HAP-1 (cell line): ENCODE data around the gene BAX.
"Not testable (repeated sequence)": the region's sequence is repeated elsewhere in the genome, so short reads cannot be mapped to it uniquely, and the experiment has no call there.

Experiments used
- DNase-seq, 2 experiments: peaks; one replicate each; pipeline ENCODE4 v3.0.0-alpha.2; 2016 to 2020; ENCODE audit warnings: low spot score in 2 of 2
- H3K27me3 ChIP-seq: fragments of 250-450 bp; sonication (Bioruptor Pico); 2 replicates; pipeline ENCODE4 v1.5.1; 2020; ENCODE audit warnings: low read depth, mild to moderate bottlenecking, moderate library complexity
- H3K36me3 ChIP-seq: fragments of 250-450 bp; sonication (Bioruptor Pico); replicated peaks from 2 replicates; pipeline ENCODE4 v1.5.1; 2020; ENCODE audit warnings: mild to moderate bottlenecking
- H3K4me1 ChIP-seq: fragments of 250-450 bp; sonication (Bioruptor Pico); 2 replicates; pipeline ENCODE4 v1.5.1; 2020; ENCODE audit warnings: mild to moderate bottlenecking
- H3K4me3 ChIP-seq: fragments of 250-450 bp; sonication (Bioruptor Pico); 2 replicates; pipeline ENCODE4 v1.5.1; 2020; ENCODE audit warnings: mild to moderate bottlenecking, moderate library complexity
- H3K9me3 ChIP-seq: fragments of 250-450 bp; sonication (Bioruptor Pico); 2 replicates; pipeline ENCODE4 v1.5.1; 2020; ENCODE audit warnings: mild to moderate bottlenecking, moderate library complexity
- in situ Hi-C: fragments of 300-500 bp; cut with MboI; formaldehyde crosslinking; loops from 3 replicates; pipeline ENCODE4 v1.14.3; 2020; ENCODE audit warnings: low sequenced_read_pairs, inconsistent platforms, mixed read lengths

The BAX gene

GRCh38 chr19:48921721-48922500, 32.8 kb upstream of the BAX start:
- Histone ChIP-seq H3K9me3 (no peaks in the 10 kb centered on the region), H3K27me3 (no peaks in the 10 kb centered on the region), H3K36me3 (peaks cover 26% of the 10 kb centered on the region), H3K4me3 (no peak overlapping the region), H3K4me1 (no peaks in the 10 kb centered on the region)
- in situ Hi-C loops = no loop called here
- DNase-seq = no peak

DNA sequence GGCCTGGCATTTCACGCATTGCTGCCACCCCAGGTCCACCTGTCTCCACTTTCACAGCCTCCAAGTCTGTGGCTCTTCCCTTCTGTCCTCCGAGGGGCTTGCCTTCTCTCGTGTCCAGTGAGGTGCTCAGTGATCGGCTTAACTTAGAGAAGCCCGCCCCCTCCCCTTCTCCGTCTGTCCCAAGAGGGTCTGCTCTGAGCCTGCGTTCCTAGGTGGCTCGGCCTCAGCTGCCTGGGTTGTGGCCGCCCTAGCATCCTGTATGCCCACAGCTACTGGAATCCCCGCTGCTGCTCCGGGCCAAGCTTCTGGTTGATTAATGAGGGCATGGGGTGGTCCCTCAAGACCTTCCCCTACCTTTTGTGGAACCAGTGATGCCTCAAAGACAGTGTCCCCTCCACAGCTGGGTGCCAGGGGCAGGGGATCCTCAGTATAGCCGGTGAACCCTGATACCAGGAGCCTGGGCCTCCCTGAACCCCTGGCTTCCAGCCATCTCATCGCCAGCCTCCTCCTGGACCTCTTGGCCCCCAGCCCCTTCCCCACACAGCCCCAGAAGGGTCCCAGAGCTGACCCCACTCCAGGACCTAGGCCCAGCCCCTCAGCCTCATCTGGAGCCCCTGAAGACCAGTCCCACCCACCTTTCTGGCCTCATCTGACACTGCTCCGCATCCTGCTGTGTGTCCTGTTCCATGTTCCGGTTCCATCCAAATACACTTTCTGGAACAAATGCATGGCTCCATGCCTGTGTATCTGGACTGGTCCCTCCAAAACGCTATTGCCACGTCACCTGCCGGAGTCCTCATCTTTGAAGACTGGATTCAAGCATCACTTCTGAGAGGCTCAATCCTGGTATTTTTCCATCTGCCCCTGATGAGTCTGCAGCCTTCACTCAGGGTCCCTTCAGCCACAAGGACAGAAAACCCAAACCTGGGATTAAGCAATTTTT, 31.9 kb upstream of the BAX start:
- no peaks in the 10 kb centered on the region for H3K9me3 ChIP-seq
- no peak overlapping the region for H3K4me3 ChIP-seq
- no peaks in the 10 kb centered on the region for H3K4me1 ChIP-seq
- H3K36me3 ChIP-seq = peaks cover 26% of the 10 kb centered on the region
- in situ Hi-C loops = no loop called here
- no peaks in the 10 kb centered on the region for H3K27me3 ChIP-seq
- no peak for DNase-seq

GRCh38 chr19:48925240-48925843, 29.3 kb upstream of the BAX start:
- Histone ChIP-seq H3K9me3 (no peaks in the 10 kb centered on the region), H3K27me3 (no peaks in the 10 kb centered on the region), H3K4me3 (no peak overlapping the region), H3K36me3 (peaks cover 10% of the 10 kb centered on the region), H3K4me1 (no peaks in the 10 kb centered on the region)
- no peak for DNase-seq
- in situ Hi-C loops = no loop called here

- DNase-seq, H3K4me1 ChIP-seq, H3K36me3 ChIP-seq, H3K4me3 ChIP-seq, H3K9me3 ChIP-seq, H3K27me3 ChIP-seq, in situ Hi-C loops: not testable (repeated sequence)
Measured at GRCh38 chr19:48925890-48926289, 28.8 kb upstream of the BAX start.

- no peaks in the 10 kb centered on the region for H3K27me3 ChIP-seq
- in situ Hi-C loops = no loop called here
Measured at GRCh38 chr19:48926909-48927308, 27.8 kb upstream of the BAX start.

DNA sequence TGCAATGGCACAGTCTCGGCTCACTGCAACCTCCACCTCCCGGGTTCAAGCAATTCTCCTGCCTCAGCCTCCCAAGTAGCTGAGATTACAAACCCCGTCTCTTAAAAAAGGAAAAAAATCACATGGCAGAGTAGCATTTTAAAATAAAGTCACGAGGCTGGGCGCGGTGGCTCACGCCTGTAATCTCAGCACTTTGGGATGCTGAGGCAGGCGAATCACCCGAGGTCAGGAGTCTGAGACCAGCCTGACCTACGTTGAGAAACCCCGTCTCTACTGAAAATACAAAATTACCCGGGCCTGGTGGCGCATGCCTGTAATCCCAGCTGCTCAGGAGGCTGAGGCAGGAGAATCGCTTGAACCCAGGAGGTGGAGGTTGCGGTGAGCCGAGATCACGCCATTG, 27.0 kb upstream of the BAX start:
- DNase-seq, in situ Hi-C loops, H3K36me3 ChIP-seq, H3K4me3 ChIP-seq, H3K4me1 ChIP-seq, H3K27me3 ChIP-seq, H3K9me3 ChIP-seq: not testable (repeated sequence)

More at GRCh38 chr19:48926909-48927308, 27.8 kb upstream of the BAX start:
- H3K36me3 ChIP-seq = no peaks in the 10 kb centered on the region; the same call in 1 of the 2 replicates
- no peak overlapping the region for H3K4me3 ChIP-seq
- DNase-seq = no peak
- no peaks in the 10 kb centered on the region for H3K9me3 ChIP-seq
- H3K4me1 ChIP-seq = no peaks in the 10 kb centered on the region

GRCh38 chr19:48928164-48929025, 26.3 kb upstream of the BAX start:
- Histone ChIP-seq H3K4me3 (no peak overlapping the region), H3K36me3 (no peaks in the 10 kb centered on the region), H3K27me3 (no peaks in the 10 kb centered on the region), H3K4me1 (peaks cover 5% of the 10 kb centered on the region), H3K9me3 (no peaks in the 10 kb centered on the region)
- in situ Hi-C loops = no loop called here
- DNase-seq = no peak

DNA sequence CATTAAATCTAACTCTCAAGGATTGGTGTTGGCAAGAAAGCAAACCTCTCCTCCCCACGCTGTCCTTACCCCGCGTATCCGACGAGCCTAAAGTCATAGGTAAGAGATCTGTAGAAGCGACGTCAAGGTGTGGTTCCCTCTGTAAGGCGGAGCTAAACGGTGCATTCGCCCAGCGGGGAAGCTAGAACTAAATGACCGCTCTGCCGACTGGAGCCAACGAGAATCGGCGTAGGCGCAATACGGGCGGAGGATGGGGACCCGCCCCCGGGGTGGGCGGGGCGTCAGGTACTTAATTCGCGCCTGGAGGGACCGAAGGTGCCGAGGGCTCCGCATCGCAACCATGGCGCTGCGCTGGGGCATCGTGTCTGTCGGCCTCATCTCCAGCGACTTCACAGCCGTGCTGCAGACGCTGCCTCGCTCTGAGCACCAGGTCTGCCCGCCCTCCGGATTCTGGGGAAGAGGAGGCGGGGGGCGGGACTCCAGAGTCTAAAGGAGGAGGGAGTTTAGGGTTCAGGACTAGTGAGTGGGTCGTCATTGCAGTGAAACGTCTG, 21.2 kb upstream of the BAX start, which contains the start of gene DHDH:
TSS of gene DHDH (plus strand) at position 318 of the 551 bp plus-strand sequence. CDS start at position 341, 23 bp downstream.
- peaks cover 8% of the 10 kb centered on the region for H3K4me1 ChIP-seq
- H3K4me3 ChIP-seq = peak within 1 kb of the TSS; percentile 34
- no peaks in the 10 kb centered on the region for H3K27me3 ChIP-seq
- peak; percentile 84 to 93 for DNase-seq
- H3K9me3 ChIP-seq = no peaks in the 10 kb centered on the region
- no peaks in the 10 kb centered on the region for H3K36me3 ChIP-seq
- in situ Hi-C loops = no loop called here

DNA sequence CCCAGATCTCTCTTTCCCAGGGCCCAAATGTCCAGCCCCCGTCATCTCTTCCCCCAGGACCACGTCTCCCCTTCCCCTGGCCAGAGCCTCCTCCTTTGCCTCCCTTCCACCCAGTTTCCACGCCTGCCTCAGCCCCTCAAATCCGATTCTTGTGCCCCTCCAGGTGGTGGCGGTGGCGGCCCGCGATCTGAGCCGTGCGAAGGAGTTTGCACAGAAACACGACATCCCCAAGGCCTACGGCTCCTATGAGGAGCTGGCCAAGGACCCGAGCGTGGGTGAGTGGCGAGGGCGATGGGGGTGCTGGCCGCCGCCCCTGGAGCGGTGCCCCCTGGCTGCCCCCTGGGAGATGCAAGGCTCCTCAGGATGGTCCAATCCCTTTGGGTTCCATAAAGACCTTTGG, 19.8 kb upstream of the BAX start:
- DNase-seq = no peak
- peaks cover 8% of the 10 kb centered on the region for H3K4me1 ChIP-seq
- in situ Hi-C loops = no loop called here
- no peak overlapping the region for H3K4me3 ChIP-seq
- H3K9me3 ChIP-seq = no peaks in the 10 kb centered on the region
- H3K27me3 ChIP-seq = no peaks in the 10 kb centered on the region
- no peaks in the 10 kb centered on the region for H3K36me3 ChIP-seq

GRCh38 chr19:48935864-48936263, 18.8 kb upstream of the BAX start:
- Histone ChIP-seq H3K27me3 (no peaks in the 10 kb centered on the region), H3K4me1 (peaks cover 8% of the 10 kb centered on the region), H3K36me3 (no peaks in the 10 kb centered on the region), H3K9me3 (no peaks in the 10 kb centered on the region), H3K4me3 (no peak overlapping the region)
- in situ Hi-C loops = no loop called here
- DNase-seq = no peak

GRCh38 chr19:48938256-48938655, 16.4 kb upstream of the BAX start:
- in situ Hi-C loops = no loop called here
- Histone ChIP-seq H3K9me3 (no peaks in the 10 kb centered on the region), H3K4me3 (no peak overlapping the region), H3K4me1 (peaks cover 4% of the 10 kb centered on the region), H3K27me3 (no peaks in the 10 kb centered on the region), H3K36me3 (no peaks in the 10 kb centered on the region)
- DNase-seq = no peak

- no peak overlapping the region for H3K4me3 ChIP-seq
- H3K27me3 ChIP-seq = no peaks in the 10 kb centered on the region
- no peaks in the 10 kb centered on the region for H3K9me3 ChIP-seq
- in situ Hi-C loops = no loop called here
- no peak for DNase-seq
- H3K4me1 ChIP-seq = no peaks in the 10 kb centered on the region
- H3K36me3 ChIP-seq = no peaks in the 10 kb centered on the region
Measured at GRCh38 chr19:48940902-48941301, 13.8 kb upstream of the BAX start.

DNA sequence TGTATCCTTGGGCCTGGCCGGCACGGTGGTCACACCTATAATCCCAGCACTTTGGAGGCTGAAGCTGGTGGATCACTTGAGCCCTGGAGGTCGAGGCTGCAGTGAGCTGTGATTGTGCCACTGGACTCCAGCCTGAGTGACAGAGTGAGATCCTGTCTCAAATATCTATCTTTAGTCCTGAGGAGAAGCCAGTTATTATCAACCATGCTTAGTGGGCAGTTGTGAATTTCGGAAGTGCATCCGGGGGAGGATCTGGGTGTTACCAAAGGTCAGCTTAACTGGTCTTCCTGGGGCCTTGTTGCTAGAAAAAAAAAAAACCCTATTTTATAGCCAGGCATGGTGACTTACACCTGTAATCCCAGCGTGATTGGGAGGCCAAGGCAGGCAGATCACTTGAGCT, 11.6 kb upstream of the BAX start:
- in situ Hi-C loops = no loop called here

More for the DNA sequence above, 11.6 kb upstream of the BAX start:
- Histone ChIP-seq H3K9me3 (peaks cover 7% of the 10 kb centered on the region; the same call in 1 of the 2 replicates), H3K4me3 (no peak overlapping the region), H3K4me1 (no peaks in the 10 kb centered on the region), H3K36me3 (no peaks in the 10 kb centered on the region), H3K27me3 (no peaks in the 10 kb centered on the region)
- DNase-seq = no peak
